Astrocyte (in vitro differentiated cells and primary cell): ENCODE measurements around the gene OSER1. TPM values are rescaled to one million over a fixed set of nuclear protein-coding genes. Genes with fewer than 3 reads are reported as not detected.

Experiments
- DNase-seq: peaks from one replicate; pipeline ENCODE4 v3.0.0-alpha.2; 2010; ENCODE audit warnings: low read depth
- FAIRE-seq: peaks from 2 replicates; lab custom pipeline; 2011; peaks lifted over from hg19 to GRCh38; lab: Jason Lieb, UNC
- H2AFZ ChIP-seq: 2 replicates; pipeline ENCODE4 v1.6.0; 2012; ENCODE audit warnings: low read depth, low read length, inconsistent platforms
- H3K27ac ChIP-seq: 2 replicates; pipeline ENCODE4 v1.5.1; 2011; ENCODE audit warnings: low read depth, low read length, inconsistent platforms
- H3K27me3 ChIP-seq: 2 replicates; pipeline ENCODE4 v1.6.0; 2011; ENCODE audit warnings: low read length, inconsistent platforms; ENCODE audit not compliant: insufficient read depth
- H3K36me3 ChIP-seq: 2 replicates; pipeline ENCODE4 v1.5.1; 2011; ENCODE audit warnings: low read length, inconsistent platforms; ENCODE audit not compliant: insufficient read depth
- H3K4me1 ChIP-seq: 2 replicates; pipeline ENCODE4 v1.5.1; 2011; ENCODE audit warnings: low read length, inconsistent platforms; ENCODE audit not compliant: insufficient read depth
- H3K4me2 ChIP-seq: 2 replicates; pipeline ENCODE4 v1.6.0; 2012; ENCODE audit warnings: low read length, inconsistent platforms
- H3K4me3 ChIP-seq: 2 replicates; pipeline ENCODE4 v1.5.1; 2011; ENCODE audit warnings: low read depth, mild to moderate bottlenecking, low read length, inconsistent platforms; ENCODE audit not compliant: insufficient read depth
- H3K79me2 ChIP-seq: 2 replicates; pipeline ENCODE4 v1.6.0; 2012; ENCODE audit warnings: mild to moderate bottlenecking, low read length, inconsistent platforms; ENCODE audit not compliant: insufficient read depth
- H3K9ac ChIP-seq: 2 replicates; pipeline ENCODE4 v1.6.0; 2012; ENCODE audit warnings: mild to moderate bottlenecking, low read length, inconsistent platforms
- H3K9me3 ChIP-seq: 2 replicates; pipeline ENCODE4 v1.5.1; 2012; ENCODE audit warnings: low read depth, mild to moderate bottlenecking, low read length, inconsistent platforms; ENCODE audit not compliant: insufficient read depth
- H4K20me1 ChIP-seq: 2 replicates; pipeline ENCODE4 v1.6.0; 2012; ENCODE audit warnings: low read length, inconsistent platforms; ENCODE audit not compliant: insufficient read depth
- H3K27ac Mint-ChIP-seq: one replicate; pipeline ENCODE4 v1.8.0; 2021; ENCODE audit warnings: mild to moderate bottlenecking, mixed read lengths; ENCODE audit not compliant: unreplicated experiment
- H3K27me3 Mint-ChIP-seq: one replicate; pipeline ENCODE4 v1.8.0; 2021; ENCODE audit warnings: low read depth, mixed read lengths; ENCODE audit not compliant: unreplicated experiment
- H3K36me3 Mint-ChIP-seq: one replicate; pipeline ENCODE4 v1.8.0; 2021; ENCODE audit warnings: low read depth, mixed read lengths; ENCODE audit not compliant: unreplicated experiment
- H3K4me1 Mint-ChIP-seq: one replicate; pipeline ENCODE4 v1.8.0; 2021; ENCODE audit warnings: low read depth, mixed read lengths; ENCODE audit not compliant: unreplicated experiment
- H3K4me3 Mint-ChIP-seq: one replicate; pipeline ENCODE4 v1.8.0; 2021; ENCODE audit warnings: mild to moderate bottlenecking, moderate library complexity, mixed read lengths; ENCODE audit not compliant: unreplicated experiment
- H3K9me3 Mint-ChIP-seq: one replicate; pipeline ENCODE4 v1.8.0; 2021; ENCODE audit warnings: mild to moderate bottlenecking, mixed read lengths; ENCODE audit not compliant: unreplicated experiment
- CTCF ChIP-seq: IDR thresholded peaks from 2 replicates; pipeline ENCODE4 v1.5.1; 2011; ENCODE audit warnings: low read depth, mild to moderate bottlenecking, inconsistent platforms, low read length, moderate library complexity; ENCODE audit not compliant: insufficient read depth
- EZH2 ChIP-seq: IDR thresholded peaks from 2 replicates; pipeline ENCODE4 v1.6.1; 2012; ENCODE audit warnings: mild to moderate bottlenecking, low read length, inconsistent platforms; ENCODE audit not compliant: insufficient read depth
- total RNA-seq: library from RNA; stranded (reverse); gene quantifications from 2 replicates; pipeline ENCODE4 v1.2.1, GENCODE V29; 2021

OSER1 gene
- total RNA-seq, 1 donor from 2014 or later, result 30.9 TPM

DNA sequence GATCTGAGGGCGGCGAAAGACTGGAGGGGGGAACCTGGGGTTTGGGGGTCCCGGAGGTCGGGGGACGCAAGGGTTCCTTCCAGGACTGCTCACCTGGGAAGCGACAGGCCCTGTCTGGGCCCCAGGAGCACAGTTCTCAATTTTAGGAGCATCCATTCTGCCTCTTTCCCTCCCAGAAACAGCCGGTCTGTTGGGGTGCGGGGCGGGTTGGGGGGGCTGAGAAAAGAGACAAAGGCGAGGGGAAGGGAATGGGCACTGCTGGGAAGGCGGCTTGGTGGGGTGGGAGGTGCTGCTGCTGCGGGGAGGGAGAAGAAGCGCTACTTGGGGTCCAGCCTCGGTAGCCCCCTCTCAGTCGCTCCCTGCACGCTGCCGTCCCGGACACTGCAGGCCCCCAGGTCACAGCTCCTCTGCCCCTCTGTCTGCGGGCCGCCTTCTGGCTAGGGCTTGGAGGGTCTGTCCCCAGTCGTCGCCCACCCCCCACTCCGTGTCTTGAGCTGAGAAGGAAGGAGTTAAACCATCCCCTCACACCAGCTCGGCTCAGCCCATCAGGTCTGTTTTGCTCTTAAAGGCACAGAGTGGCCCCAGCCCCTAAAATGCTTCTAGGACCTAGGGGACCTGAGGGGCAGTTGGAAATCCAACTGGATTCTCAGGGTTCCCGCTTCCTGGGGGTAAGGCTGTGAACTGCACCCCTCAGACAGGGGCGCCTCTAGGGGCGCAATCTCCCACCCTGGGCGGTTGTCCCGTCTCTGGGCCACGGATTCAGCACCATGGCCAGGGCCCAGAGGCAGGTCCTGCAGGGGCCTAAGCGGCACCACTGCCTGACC, 37.2 kb upstream of the OSER1 start:
- H3K4me1 ChIP-seq, result no peaks in the 10 kb centered on the region
- H3K27ac ChIP-seq, result no peak overlapping the region
- TF ChIP-seq EZH2 (peak; percentile 13), CTCF (peak; percentile 44)
- H3K9me3 ChIP-seq, result no peaks in the 10 kb centered on the region
- no peak overlapping the region for H3K9ac ChIP-seq
- peak overlapping the region; percentile 40 for H3K4me3 Mint-ChIP-seq
- H3K4me1 Mint-ChIP-seq, result peaks cover 2% of the 10 kb centered on the region
- no peaks in the 10 kb centered on the region for H3K36me3 ChIP-seq
- H2AFZ ChIP-seq, result no peak overlapping the region
- peaks cover 22% of the 10 kb centered on the region for H3K27me3 ChIP-seq
- H3K36me3 Mint-ChIP-seq, result no peaks in the 10 kb centered on the region
- peak overlapping the region; percentile 60 for H3K4me2 ChIP-seq
- DNase-seq (peak; percentile 5), FAIRE-seq (no peak)
- no peaks in the 10 kb centered on the region for H3K79me2 ChIP-seq
- no peaks in the 10 kb centered on the region for H3K9me3 Mint-ChIP-seq
- H4K20me1 ChIP-seq, result peaks cover 5% of the 10 kb centered on the region
- H3K27ac Mint-ChIP-seq, result no peak overlapping the region
- H3K27me3 Mint-ChIP-seq, result peaks cover 42% of the 10 kb centered on the region
- H3K4me3 ChIP-seq, result no peak overlapping the region

DNA sequence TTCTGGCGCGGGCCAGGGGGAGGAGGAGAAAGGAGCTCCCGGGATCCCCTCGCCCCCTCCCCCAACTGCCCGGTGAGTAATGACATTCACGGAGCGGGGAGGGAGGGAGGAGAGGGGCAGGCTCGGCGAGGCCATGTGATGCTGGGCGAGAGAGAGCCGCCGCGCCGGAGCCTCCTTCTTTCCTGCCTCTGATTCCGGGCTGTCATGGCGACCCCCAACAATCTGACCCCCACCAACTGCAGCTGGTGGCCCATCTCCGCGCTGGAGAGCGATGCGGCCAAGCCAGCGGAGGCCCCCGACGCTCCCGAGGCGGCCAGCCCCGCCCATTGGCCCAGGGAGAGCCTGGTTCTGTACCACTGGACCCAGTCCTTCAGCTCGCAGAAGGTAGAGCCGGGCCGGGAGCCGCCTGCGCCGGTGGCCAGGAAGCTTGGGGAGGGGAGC, 36.6 kb upstream of the OSER1 start, which contains the start of gene GDAP1L1:
Gene GDAP1L1 (plus strand): TSS at position 178 of the 441 bp plus-strand sequence. CDS start 27 bp downstream, at position 205.
- H3K9ac ChIP-seq, result no peak within 1 kb of the TSS
- Mint-ChIP-seq H3K4me3 (peak within 1 kb of the TSS; percentile 71), H3K27ac (no peak within 1 kb of the TSS), H3K9me3 (no peaks in the 10 kb centered on the region), H3K27me3 (peaks cover 43% of the 10 kb centered on the region), H3K4me1 (peaks cover 2% of the 10 kb centered on the region), H3K36me3 (no peaks in the 10 kb centered on the region)
- no peaks in the 10 kb centered on the region for H3K4me1 ChIP-seq
- TF ChIP-seq EZH2, result peak; percentile 64
- no peak for TF ChIP-seq CTCF
- H3K27ac ChIP-seq, result no peak within 1 kb of the TSS
- peak within 1 kb of the TSS; percentile 60 for H3K4me2 ChIP-seq
- FAIRE-seq, result no peak
- no peak for DNase-seq
- H2AFZ ChIP-seq, result no peak within 1 kb of the TSS
- peaks cover 24% of the 10 kb centered on the region for H3K27me3 ChIP-seq
- no peaks in the 10 kb centered on the region for H3K36me3 ChIP-seq
- no peaks in the 10 kb centered on the region for H3K9me3 ChIP-seq
- H4K20me1 ChIP-seq, result peaks cover 5% of the 10 kb centered on the region
- H3K79me2 ChIP-seq, result no peaks in the 10 kb centered on the region
- no peak within 1 kb of the TSS for H3K4me3 ChIP-seq

DNA sequence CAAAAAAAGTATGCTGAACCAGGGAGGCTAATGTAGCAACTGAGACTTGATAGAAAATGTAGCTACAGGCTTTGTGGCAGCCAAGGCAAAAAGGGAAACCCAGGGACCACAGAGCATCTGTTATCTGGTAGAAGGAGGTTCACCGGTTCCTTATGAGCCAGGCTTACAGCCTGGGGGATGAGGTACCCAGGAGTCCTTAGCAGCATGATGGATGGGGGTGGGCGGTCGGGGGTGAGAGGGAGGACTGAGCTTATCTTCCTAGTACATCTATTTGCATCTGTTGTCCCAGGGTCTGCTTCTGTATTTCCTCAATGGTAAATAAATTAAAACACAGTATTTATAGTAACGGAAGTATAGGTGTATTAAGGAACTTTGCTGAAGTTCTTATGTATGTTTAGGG, 35.4 kb upstream of the OSER1 start:
- no peak overlapping the region for H3K9ac ChIP-seq
- H3K27me3 ChIP-seq, result peaks cover 24% of the 10 kb centered on the region
- FAIRE-seq (no peak), DNase-seq (no peak)
- no peaks in the 10 kb centered on the region for H3K9me3 ChIP-seq
- H4K20me1 ChIP-seq, result peaks cover 5% of the 10 kb centered on the region
- Mint-ChIP-seq H3K9me3 (no peaks in the 10 kb centered on the region), H3K4me3 (no peak overlapping the region), H3K4me1 (peaks cover 2% of the 10 kb centered on the region), H3K27me3 (peaks cover 49% of the 10 kb centered on the region), H3K27ac (no peak overlapping the region), H3K36me3 (no peaks in the 10 kb centered on the region)
- no peaks in the 10 kb centered on the region for H3K4me1 ChIP-seq
- H3K4me3 ChIP-seq, result no peak overlapping the region
- no peaks in the 10 kb centered on the region for H3K79me2 ChIP-seq
- no peak overlapping the region for H2AFZ ChIP-seq
- TF ChIP-seq CTCF, result no peak
- no peak for TF ChIP-seq EZH2
- H3K27ac ChIP-seq, result no peak overlapping the region
- no peak overlapping the region for H3K4me2 ChIP-seq
- H3K36me3 ChIP-seq, result no peaks in the 10 kb centered on the region
